ENCODE measurements around the gene CDC20.

GRCh38 chr1:43410571-43410970 lies 51.8 kb downstream of the CDC20 start:
- TF ChIP-seq CTCF (IDR thresholded peaks at IDR 0.05) (no peak), POLR2A (IDR thresholded peaks at IDR 0.05) (no peak)
